Endothelial cell of umbilical vein (primary cell): ENCODE results near the gene COL26A1. TPM values are rescaled to one million over a fixed set of nuclear protein-coding genes. Genes with fewer than 3 reads are reported as not detected.

Experiments used
- BruUV-seq: library from RNA; stranded (reverse); fragments of 400-500 nt; replicated peaks from 2 replicates; lab custom pipeline; 2021; lab: Mats Ljungman, UMichigan
- CTCF ChIA-PET: fragments of 300-600, 350-600 bp; sonication (Branson Sonifier 250); formaldehyde crosslinking; loops from one replicate; lab custom pipeline; 2021; ENCODE audit warnings: antibody characterized with exemption, inconsistent platforms; lab: Charles Lee
- POLR2A ChIA-PET: fragments of 300-600, 350-600 bp; sonication (Branson Sonifier 250); formaldehyde crosslinking; loops from one replicate; lab custom pipeline; 2021; ENCODE audit warnings: antibody characterized with exemption, inconsistent platforms; lab: Charles Lee
- DNase-seq: peaks from one replicate; pipeline ENCODE4 v3.0.0-alpha.2; 2011; ENCODE audit warnings: low read depth, low spot score
- FAIRE-seq: peaks from 2 replicates; lab custom pipeline; 2011; peaks lifted over from hg19 to GRCh38; lab: Jason Lieb, UNC
- H2AFZ ChIP-seq: 2 replicates; pipeline ENCODE4 v1.6.0; 2012; ENCODE audit warnings: low read depth, low read length, control low read depth, inconsistent platforms
- H3K27ac ChIP-seq: 2 replicates; pipeline ENCODE4 v1.5.1; 2011; ENCODE audit warnings: low read depth, mild to moderate bottlenecking, control low read depth, low read length, moderate library complexity; ENCODE audit not compliant: insufficient read depth
- H3K27me3 ChIP-seq, 2 experiments: 2 replicates each; pipeline versions ENCODE4 v1.6.0 to v1.6.1; 2011; ENCODE audit warnings: low read length in 2 of 2, mixed read lengths in 1 of 2; ENCODE audit not compliant: control insufficient read depth in 2 of 2, insufficient read depth in 2 of 2
- H3K36me3 ChIP-seq, 2 experiments: 2 replicates in 1 of 2; 3 replicates in 1 of 2; pipeline ENCODE4 v1.5.1; 2011; ENCODE audit warnings: low read length in 2 of 2, mild to moderate bottlenecking in 1 of 2, moderate library complexity in 1 of 2; ENCODE audit not compliant: control insufficient read depth in 2 of 2, insufficient read depth in 2 of 2; ENCODE audit errors: extremely low read depth in 1 of 2
- H3K4me1 ChIP-seq: 3 replicates; pipeline ENCODE4 v1.5.1; 2011; ENCODE audit warnings: mild to moderate bottlenecking, low read length; ENCODE audit not compliant: control insufficient read depth, insufficient read depth; ENCODE audit errors: extremely low read depth
- H3K4me2 ChIP-seq: 2 replicates; pipeline ENCODE4 v1.6.1; 2011; ENCODE audit warnings: low read length, control low read depth, mixed read lengths; ENCODE audit not compliant: insufficient read depth
- H3K4me3 ChIP-seq, 3 experiments: fragments of 200-600 bp in 1 of 3; sonication (generic), shearing (Covaris generic) in 1 of 3; replicated peaks in 1 of 3; 2 replicates each; pipeline ENCODE4 v1.5.1; 2011 to 2016; ENCODE audit warnings: control low read depth in 3 of 3, low read length in 3 of 3, mild to moderate bottlenecking in 2 of 3, inconsistent platforms in 1 of 3, low read depth in 1 of 3, moderate library complexity in 1 of 3; ENCODE audit not compliant: insufficient read depth in 1 of 3
- H3K79me2 ChIP-seq: 2 replicates; pipeline ENCODE4 v1.6.0; 2012; ENCODE audit warnings: low read length, inconsistent platforms; ENCODE audit not compliant: control insufficient read depth, insufficient read depth
- H3K9ac ChIP-seq: replicated peaks from 2 replicates; pipeline ENCODE3; 2011; ENCODE audit warnings: low read length, control low read depth; ENCODE audit not compliant: insufficient read depth; ENCODE audit errors: extremely low read depth
- H3K9me1 ChIP-seq: replicated peaks from 3 replicates; pipeline ENCODE4 v1.6.0; 2011; ENCODE audit warnings: mild to moderate bottlenecking, low read length; ENCODE audit not compliant: control insufficient read depth, insufficient read depth; ENCODE audit errors: extremely low read depth
- H3K9me3 ChIP-seq: replicated peaks from 2 replicates; pipeline ENCODE4 v1.5.1; 2012; ENCODE audit warnings: low read length, inconsistent platforms; ENCODE audit not compliant: control insufficient read depth, insufficient read depth
- H4K20me1 ChIP-seq: replicated peaks from 2 replicates; pipeline ENCODE3; 2011; ENCODE audit warnings: mild to moderate bottlenecking, low read length; ENCODE audit not compliant: control insufficient read depth, insufficient read depth; ENCODE audit errors: extremely low read depth
- EZH2 ChIP-seq: IDR thresholded peaks from 2 replicates; pipeline ENCODE4 v1.6.1; 2012; ENCODE audit warnings: borderline replicate concordance, low read depth, mild to moderate bottlenecking, moderate library complexity, low read length, inconsistent platforms; ENCODE audit not compliant: severe bottlenecking
- FOS ChIP-seq: IDR thresholded peaks from 2 replicates; pipeline ENCODE4 v1.6.1; 2011; ENCODE audit warnings: mild to moderate bottlenecking, low read length, moderate library complexity, borderline replicate concordance; ENCODE audit not compliant: insufficient read depth
- GATA2 ChIP-seq: IDR thresholded peaks from 2 replicates; pipeline ENCODE4 v1.7.0; 2011; ENCODE audit warnings: low read depth, mild to moderate bottlenecking, moderate library complexity, mixed read lengths, low read length; ENCODE audit not compliant: insufficient read length, insufficient read depth
- JUN ChIP-seq: IDR thresholded peaks from 2 replicates; pipeline ENCODE4 v1.6.1; 2011; ENCODE audit warnings: borderline replicate concordance, low read depth; ENCODE audit not compliant: insufficient read length, insufficient read depth
- MYC ChIP-seq: IDR thresholded peaks from one replicate; pipeline ENCODE4 v1.6.1; 2011; ENCODE audit warnings: mild to moderate bottlenecking, low read depth, low read length
- POLR2A ChIP-seq: IDR thresholded peaks from 2 replicates; pipeline ENCODE4 v1.6.1; 2012; ENCODE audit warnings: low read depth, mild to moderate bottlenecking, control low read depth, low read length
- POLR2AphosphoS5 ChIP-seq: IDR thresholded peaks from 2 replicates; pipeline ENCODE4 v1.6.1; 2012; ENCODE audit warnings: low read depth, mild to moderate bottlenecking, control low read depth, low read length, moderate library complexity; ENCODE audit not compliant: insufficient read depth
- dilution Hi-C: fragments of 300-500 bp; cut with MboI; formaldehyde crosslinking; loops from one replicate; pipeline ENCODE4 v1.15.0; 2019; ENCODE audit warnings: low sequenced_read_pairs; ENCODE audit not compliant: extremely low pct_ligation_motif_present
- intact Hi-C: fragments of 100-400 bp; cut with micrococcal nuclease; formaldehyde crosslinking; loops from one replicate; pipeline ENCODE4 v1.10.0; 2022
- polyA plus RNA-seq, 4 experiments: library from polyadenylated mRNA; depleted of rRNA in 3 of 4; stranded (reverse) in 3 of 4; unstranded in 1 of 4; fragments of >200 nt; gene quantifications; 2 replicates each; pipeline versions ENCODE4 v1.2.1 to v1.2.3, GENCODE V29; 2011 to 2012; ENCODE audit warnings: missing spikeins in 1 of 4
- total RNA-seq: library from RNA; stranded (reverse); gene quantifications from 2 replicates; pipeline ENCODE4 v1.2.3, GENCODE V29; 2021
- TF ChIP-seq, protein P1 (sequence below): IDR thresholded peaks from 2 replicates; pipeline ENCODE4 v1.6.1; 2011; ENCODE audit not compliant: insufficient read depth, insufficient read length
- TF ChIP-seq, protein P2 (sequence below), 2 donors: IDR thresholded peaks; 1 replicate in 1 of 2; 2 replicates in 1 of 2; pipeline ENCODE4 v1.5.1; 2011; ENCODE audit warnings: low read length in 2 of 2, mild to moderate bottlenecking in 2 of 2, moderate library complexity in 2 of 2, control low read depth in 1 of 2, inconsistent platforms in 1 of 2, low read depth in 1 of 2; ENCODE audit not compliant: insufficient read depth in 1 of 2; ENCODE audit errors: extremely low read depth in 1 of 2

Gene COL26A1
- total and polyA plus RNA-seq, 2 donors (not counting 3 experiments of a cell fraction or from before 2014, with no cell fraction given): not detected

DNA sequence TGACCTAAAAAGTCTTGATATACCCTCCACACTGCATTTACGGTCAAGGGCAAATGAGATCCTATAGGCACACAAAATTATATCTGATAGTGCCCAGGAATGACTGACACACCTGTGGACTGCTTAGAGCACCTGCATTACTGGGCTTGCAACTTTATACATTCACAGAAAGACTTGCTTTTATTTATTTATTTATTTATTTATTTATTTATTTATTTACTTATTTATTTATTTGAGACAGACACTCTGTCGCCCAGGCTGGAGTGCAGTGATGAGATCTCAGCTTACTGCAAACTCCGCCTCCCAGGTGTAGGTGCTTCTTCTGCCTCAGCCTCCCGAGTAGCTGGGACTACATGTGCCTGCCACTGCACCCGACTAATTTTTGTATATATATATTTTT, 34.5 kb upstream of the COL26A1 start:
- Histone ChIP-seq H3K27ac (no peak overlapping the region), H3K4me2 (no peak overlapping the region), H3K4me3 (no peak overlapping the region), H3K79me2 (no peaks in the 10 kb centered on the region), H3K27me3 (peaks cover 0 to 2% of the 10 kb centered on the region in 2 experiments), H3K9ac (no peak overlapping the region), H3K9me3 (no peaks in the 10 kb centered on the region), H3K4me1 (no peaks in the 10 kb centered on the region), H3K9me1 (no peaks in the 10 kb centered on the region), H2AFZ (no peak overlapping the region), H4K20me1 (no peaks in the 10 kb centered on the region), H3K36me3 (no peaks in the 10 kb centered on the region)
- POLR2A ChIA-PET: no interaction called here
- intact Hi-C loops: no loop called here
- no TSS peak for BruUV-seq
- FAIRE-seq: no peak
- no peak for TF ChIP-seq EZH2
- TF ChIP-seq, protein P1, sequence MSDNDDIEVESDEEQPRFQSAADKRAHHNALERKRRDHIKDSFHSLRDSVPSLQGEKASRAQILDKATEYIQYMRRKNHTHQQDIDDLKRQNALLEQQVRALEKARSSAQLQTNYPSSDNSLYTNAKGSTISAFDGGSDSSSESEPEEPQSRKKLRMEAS: no peak
- TF ChIP-seq, protein P2, sequence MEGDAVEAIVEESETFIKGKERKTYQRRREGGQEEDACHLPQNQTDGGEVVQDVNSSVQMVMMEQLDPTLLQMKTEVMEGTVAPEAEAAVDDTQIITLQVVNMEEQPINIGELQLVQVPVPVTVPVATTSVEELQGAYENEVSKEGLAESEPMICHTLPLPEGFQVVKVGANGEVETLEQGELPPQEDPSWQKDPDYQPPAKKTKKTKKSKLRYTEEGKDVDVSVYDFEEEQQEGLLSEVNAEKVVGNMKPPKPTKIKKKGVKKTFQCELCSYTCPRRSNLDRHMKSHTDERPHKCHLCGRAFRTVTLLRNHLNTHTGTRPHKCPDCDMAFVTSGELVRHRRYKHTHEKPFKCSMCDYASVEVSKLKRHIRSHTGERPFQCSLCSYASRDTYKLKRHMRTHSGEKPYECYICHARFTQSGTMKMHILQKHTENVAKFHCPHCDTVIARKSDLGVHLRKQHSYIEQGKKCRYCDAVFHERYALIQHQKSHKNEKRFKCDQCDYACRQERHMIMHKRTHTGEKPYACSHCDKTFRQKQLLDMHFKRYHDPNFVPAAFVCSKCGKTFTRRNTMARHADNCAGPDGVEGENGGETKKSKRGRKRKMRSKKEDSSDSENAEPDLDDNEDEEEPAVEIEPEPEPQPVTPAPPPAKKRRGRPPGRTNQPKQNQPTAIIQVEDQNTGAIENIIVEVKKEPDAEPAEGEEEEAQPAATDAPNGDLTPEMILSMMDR (IDR thresholded peaks at IDR 0.05; ENCODE audit: extremely low read depth in 1 of 2, insufficient read depth in 1 of 2, low read depth in 1 of 2, low read length in 2 of 2): no peak
- TF ChIP-seq POLR2AphosphoS5: no peak
- no peak for TF ChIP-seq JUN
- TF ChIP-seq MYC: no peak
- no peak for TF ChIP-seq POLR2A
- no peak for TF ChIP-seq GATA2
- no peak for TF ChIP-seq FOS
- dilution Hi-C loops: no loop called here
- DNase-seq: no peak
- CTCF ChIA-PET: no interaction called here
